NCI-H526 treated with DMSO at 0.1 percent for 48 hours (cell line): Measurements from ENCODE around the gene STT3B.
A peak's percentile ranks its signal among the peaks of the same experiment; 100 is the strongest.

Source experiments
- DNase-seq: peaks from one replicate; lab custom pipeline; 2025; lab: John Stamatoyannopoulos, UW

The STT3B gene

GRCh38 chr3:31552103-31552502, 19.4 kb downstream of the STT3B start:
- DNase-seq, result no peak

GRCh38 chr3:31553258-31553657, 20.5 kb downstream of the STT3B start:
- no peak for DNase-seq

- DNase-seq, result no peak
Measured at GRCh38 chr3:31555204-31555603, 22.5 kb downstream of the STT3B start.

DNA sequence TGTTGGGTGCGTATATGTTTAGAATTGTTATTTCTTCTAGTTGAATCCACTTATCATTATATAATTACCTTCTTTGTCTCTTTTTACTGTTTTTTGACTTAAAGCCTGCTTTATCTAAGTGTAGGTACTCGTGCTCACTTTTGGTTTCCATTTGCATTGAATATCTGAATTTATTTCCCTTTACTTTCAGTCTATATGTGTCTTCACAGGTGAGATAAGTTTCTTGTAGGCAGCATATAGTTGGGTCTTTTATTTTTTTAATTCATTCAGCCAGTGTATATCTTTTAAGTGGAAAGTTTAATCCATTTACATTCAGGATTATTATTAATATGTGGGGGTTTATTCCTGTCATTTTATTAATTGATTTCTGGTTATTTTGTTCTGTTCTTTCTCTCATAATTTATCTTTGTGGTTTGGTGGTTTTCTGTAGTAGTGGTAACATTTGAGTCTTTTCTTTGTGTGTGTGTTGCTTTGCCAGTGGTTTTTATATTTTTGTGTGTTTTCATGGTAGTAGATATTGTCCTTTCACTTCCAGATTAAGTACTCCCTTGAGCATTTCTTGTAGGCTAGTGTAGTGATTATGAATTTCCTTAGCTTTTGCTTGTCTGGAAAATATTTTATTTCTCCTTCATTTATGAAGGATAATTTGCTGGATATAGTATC, 27.3 kb downstream of the STT3B start:
- no peak for DNase-seq

DNA sequence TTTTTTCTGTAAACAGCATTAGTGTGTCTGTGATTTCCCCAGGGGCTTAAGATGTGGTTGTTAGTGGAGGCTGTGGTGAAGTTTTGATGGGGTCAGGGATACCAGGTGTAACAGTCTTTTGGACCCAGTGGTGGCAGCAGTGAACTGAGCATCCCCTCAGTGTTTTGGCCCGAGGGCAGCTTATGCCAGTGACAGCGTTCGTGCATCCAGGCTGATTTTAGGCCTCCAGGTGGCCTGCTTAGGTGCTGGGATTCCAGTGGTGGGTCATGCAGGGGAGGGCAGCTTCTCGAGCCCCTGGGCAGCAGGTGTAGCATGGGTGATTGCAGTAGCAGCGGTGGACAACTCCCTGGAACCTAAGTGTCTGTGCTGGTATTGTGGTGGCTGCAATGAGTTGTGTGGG, 29.2 kb downstream of the STT3B start:
- no peak for DNase-seq

- DNase-seq, result no peak
Measured at GRCh38 chr3:31562525-31562924, 29.8 kb downstream of the STT3B start.

DNA sequence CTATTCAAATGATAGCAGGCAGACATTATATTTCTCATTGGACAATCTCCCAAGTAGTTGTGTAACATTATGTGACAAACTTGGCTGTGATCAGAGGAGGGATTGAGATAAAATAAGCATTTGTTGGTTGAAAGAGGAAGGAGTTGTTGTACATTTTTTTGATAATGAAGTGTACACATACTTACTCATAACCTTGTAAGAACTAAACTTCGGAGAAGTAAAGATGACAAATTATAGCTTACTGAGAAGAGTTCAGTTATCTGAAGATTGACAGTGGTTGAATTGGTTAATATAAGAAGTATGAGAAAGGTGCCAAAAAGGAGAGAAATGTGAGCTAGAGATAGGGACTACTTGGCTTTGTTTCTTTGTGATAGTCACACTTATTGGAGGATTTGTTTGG, 32.6 kb downstream of the STT3B start:
- DNase-seq, result no peak

- DNase-seq, result no peak
Measured at GRCh38 chr3:31567036-31567435, 34.3 kb downstream of the STT3B start.

GRCh38 chr3:31568649-31569048, 35.9 kb downstream of the STT3B start:
- no peak for DNase-seq

DNA sequence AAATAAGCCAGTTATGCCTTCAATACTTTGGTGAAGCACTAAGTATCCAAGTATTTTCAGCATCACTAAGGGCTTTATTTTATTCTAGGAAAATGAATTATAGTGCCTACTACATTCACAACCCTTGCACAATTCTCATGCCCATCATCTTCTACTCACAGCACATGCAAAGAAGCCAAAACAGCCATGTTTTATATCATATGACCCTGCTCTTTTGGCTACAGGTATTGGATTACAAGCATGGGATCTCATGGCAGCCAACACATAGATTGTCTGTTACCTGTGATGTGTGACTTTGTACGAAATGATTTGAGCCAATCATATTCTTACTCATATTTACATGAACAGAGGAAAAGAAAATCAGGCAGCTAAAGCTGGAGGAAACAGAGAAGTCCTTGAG, 38.6 kb downstream of the STT3B start:
- DNase-seq, result peak; percentile 87

DNA sequence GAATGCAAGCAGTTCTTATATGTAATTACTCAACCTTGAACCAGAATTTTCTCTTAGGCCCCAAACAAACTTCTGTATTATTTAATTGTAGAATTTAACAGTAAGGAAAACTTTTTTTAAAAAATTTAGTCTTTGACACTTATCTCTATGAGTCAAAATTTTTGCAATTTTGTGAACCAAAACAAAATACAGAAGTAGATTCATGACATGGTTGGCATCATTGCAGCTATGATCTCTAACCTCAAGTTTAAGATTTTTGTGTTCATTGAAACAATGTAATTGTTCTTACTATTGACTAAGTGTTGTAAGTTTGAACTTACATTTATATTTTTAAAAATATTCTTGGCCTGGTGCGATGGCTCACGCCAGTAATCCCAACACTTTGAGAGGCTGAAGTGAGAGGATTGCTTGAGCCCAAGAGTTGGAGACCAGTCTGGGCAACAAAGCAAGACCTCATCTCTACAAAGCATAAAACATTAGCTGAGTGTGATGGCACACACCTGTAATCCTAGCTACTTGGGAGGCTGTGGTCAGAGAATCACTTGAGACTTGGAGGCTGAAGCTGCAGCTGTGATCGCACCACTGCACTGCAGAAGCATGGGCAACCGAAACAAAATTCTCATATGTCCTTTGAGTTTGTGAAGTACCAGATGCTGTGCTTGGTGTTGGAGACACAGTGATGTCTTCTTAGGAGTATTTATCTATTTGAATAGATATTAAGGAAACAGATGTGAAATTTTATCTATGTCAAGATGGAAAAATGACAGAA, 39.7 kb downstream of the STT3B start:
- DNase-seq, result no peak

- no peak for DNase-seq
Measured at GRCh38 chr3:31573036-31573779, 40.5 kb downstream of the STT3B start.

GRCh38 chr3:31575448-31575847, 42.7 kb downstream of the STT3B start:
- no peak for DNase-seq

GRCh38 chr3:31576521-31576920, 43.8 kb downstream of the STT3B start:
- no peak for DNase-seq

DNA sequence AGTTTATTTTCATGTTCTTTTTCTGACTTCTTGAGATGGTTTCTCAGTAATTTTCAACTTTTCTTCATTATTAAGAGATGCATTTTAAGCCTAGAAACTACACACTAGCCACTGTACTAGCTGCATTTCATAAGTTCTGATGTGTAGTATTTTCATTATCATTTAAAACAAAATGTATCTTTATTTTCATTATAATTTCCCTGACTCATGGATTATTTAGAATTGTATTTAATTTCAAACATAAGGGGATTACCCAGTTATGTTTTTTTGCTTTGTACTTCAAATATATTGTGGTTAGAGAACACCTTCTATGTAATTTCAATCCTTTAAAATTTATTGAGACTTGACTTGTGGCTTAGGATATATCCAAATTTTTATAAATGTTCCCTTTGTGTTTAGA, 44.5 kb downstream of the STT3B start:
- DNase-seq, result no peak

DNA sequence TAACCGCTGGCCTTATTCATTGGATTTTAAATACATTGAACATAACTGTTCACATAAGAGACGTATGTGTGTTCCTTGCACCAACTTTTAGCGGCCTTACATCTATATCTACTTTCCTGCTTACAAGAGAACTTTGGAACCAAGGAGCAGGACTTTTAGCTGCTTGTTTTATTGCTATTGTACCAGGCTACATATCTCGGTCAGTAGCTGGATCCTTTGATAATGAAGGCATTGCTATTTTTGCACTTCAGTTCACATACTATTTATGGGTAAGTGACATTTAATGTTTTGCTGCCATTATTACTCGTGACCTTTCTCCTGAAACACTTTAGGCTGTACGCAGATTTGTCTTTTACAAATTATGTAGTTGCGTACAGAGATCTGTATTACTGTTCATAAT, 47.1 kb downstream of the STT3B start:
- DNase-seq, result no peak

- DNase-seq, result no peak
Measured at GRCh38 chr3:31580645-31581044, 47.9 kb downstream of the STT3B start.

DNA sequence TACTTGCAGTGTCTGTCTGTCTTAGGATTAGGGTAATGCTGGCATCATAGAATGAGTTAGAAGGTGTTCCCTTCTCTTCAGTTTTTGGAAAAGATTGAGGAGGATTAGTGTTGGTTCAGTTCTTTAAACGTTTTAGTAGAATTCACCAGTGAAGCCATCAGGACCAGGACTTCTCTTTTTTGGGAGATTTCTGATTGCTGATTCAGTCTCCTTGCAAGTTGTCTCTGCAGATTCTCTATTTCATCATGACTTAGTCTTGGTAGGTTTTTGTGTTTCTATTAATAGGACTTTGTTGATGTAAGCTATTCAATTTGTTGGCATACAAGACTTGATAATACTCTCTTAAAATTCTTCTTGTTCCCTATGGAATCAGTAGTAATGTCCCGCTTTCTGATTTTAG, 48.9 kb downstream of the STT3B start:
- no peak for DNase-seq

- DNase-seq, result no peak
Measured at GRCh38 chr3:31589228-31589627, 56.5 kb downstream of the STT3B start.

- DNase-seq, result no peak
Measured at GRCh38 chr3:31590650-31591049, 57.9 kb downstream of the STT3B start.

- no peak for DNase-seq
Measured at GRCh38 chr3:31592764-31593163, 60.0 kb downstream of the STT3B start.

DNA sequence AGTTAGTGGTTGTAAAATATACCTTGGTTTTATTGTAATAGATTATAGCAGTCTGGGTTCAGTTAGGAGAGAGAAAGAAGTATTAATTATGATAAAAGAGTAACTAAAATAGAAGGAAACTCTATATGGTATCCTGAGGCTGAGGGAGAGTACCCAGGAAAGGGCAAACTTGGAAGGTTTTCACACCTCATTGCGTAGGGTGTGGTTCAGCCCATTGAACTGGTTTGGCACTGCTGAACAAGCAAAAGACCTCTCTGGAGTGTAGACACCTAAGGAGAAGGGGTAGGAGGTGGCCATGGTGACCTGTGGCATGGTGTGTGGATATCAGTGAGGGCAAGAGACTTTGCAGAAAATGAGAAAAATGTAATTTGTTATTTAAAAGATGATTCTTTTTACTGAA, 63.5 kb downstream of the STT3B start:
- DNase-seq, result no peak

GRCh38 chr3:31600431-31600830, 67.7 kb downstream of the STT3B start:
- no peak for DNase-seq
